ENCODE data around the gene CSH1.

Gene CSH1

GRCh38 chr17:63847525-63848249 is 48.7 kb downstream of the CSH1 start:
- no peak for TF ChIP-seq FOXM1 (IDR thresholded peaks at IDR 0.05; ENCODE audit: borderline replicate concordance)
- no peak for TF ChIP-seq ARNT (IDR thresholded peaks at IDR 0.05)
- no peak for TF ChIP-seq PKNOX1 (IDR thresholded peaks at IDR 0.05)
- TF ChIP-seq LEF1 (IDR thresholded peaks at IDR 0.05; ENCODE audit: borderline replicate concordance), result no peak
- TF ChIP-seq HDGF (IDR thresholded peaks at IDR 0.05; ENCODE audit: borderline replicate concordance), result no peak
- no peak for TF ChIP-seq ELF4 (IDR thresholded peaks at IDR 0.05)
- TF ChIP-seq L3MBTL2 (conservative IDR thresholded peaks at IDR 0.05), result no peak
- TF ChIP-seq SP1 (IDR thresholded peaks at IDR 0.05), result no peak
- TF ChIP-seq CTBP1 (IDR thresholded peaks at IDR 0.05; ENCODE audit: borderline replicate concordance), result no peak
- no peak for TF ChIP-seq TARDBP (IDR thresholded peaks at IDR 0.05)
- TF ChIP-seq BHLHE40 (IDR thresholded peaks at IDR 0.05; ENCODE audit: borderline replicate concordance), result no peak
- no peak for TF ChIP-seq SUZ12 (IDR thresholded peaks at IDR 0.05)
- DNase-seq (ENCODE audit: extremely low spot score), result no peak
- ChIA-PET CTCF (interaction anchor here (0.9 to 1.5 kb wide), 3 partner anchors 12 to 18 kb away, joined by 3 to 5 read pairs (median 4); no protein-coding TSS in a partner anchor), POLR2A (interaction anchor here (0.7 to 1.5 kb wide), 2 partner anchors 74 to 294 kb away, joined by 3 to 6 read pairs; partner anchors contain the start of genes CCDC47 and DDX42)

GRCh38 chr17:63845509-63845908 is 50.9 kb downstream of the CSH1 start:
- ChIA-PET POLR2A (interaction anchor here (9.1 kb wide), 1 partner anchor 19 kb away, joined by 67 read pairs; the partner anchor contains the start of genes FTSJ3 and PSMC5), CTCF (no interaction called here)
- DNase-seq (ENCODE audit: extremely low spot score), result no peak
- TF ChIP-seq HDGF (IDR thresholded peaks at IDR 0.05; ENCODE audit: borderline replicate concordance), result no peak
- TF ChIP-seq L3MBTL2 (conservative IDR thresholded peaks at IDR 0.05), result no peak
- no peak for TF ChIP-seq ELF4 (IDR thresholded peaks at IDR 0.05)
- TF ChIP-seq LEF1 (IDR thresholded peaks at IDR 0.05; ENCODE audit: borderline replicate concordance), result no peak
